ENCODE results near the gene CCNY. TPM values are rescaled to one million over a fixed set of nuclear protein-coding genes. Genes with fewer than 3 reads are reported as not detected.

Gene CCNY
- total RNA-seq, 1 donor from 2014 or later: 85.9 TPM

DNA sequence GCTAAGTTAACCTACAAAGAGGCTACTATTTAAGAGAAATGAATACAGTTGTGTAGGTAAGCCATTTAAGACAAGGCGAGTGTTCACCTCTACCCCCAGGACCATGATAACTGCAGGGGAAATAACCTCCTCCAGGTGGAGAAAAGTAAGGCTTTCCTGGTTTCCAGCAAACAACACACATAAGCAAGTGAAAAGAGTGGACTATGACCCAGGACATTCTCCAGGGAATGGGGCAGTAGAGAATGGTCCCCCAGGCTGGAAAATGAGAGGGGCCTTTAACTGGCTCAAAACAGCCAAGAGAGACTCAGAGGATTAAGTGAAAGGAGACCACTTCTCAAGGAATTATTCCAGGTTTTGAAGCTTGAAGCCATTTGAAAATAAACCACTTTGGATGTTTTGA, 167.8 kb downstream of the CCNY start:
- Histone ChIP-seq H3K4me2 (ENCODE audit: low read length) (no peak overlapping the region), H2AFZ (ENCODE audit: low read depth, low read length) (no peak overlapping the region), H4K20me1 (ENCODE audit: insufficient read depth, low read length) (peaks cover 79% of the 10 kb centered on the region), H3K9ac (ENCODE audit: low read length) (no peak overlapping the region), H3K4me3 (ENCODE audit: insufficient read depth, low read depth, low read length) (no peak overlapping the region), H3K79me2 (ENCODE audit: insufficient read depth, low read length) (peaks cover 80% of the 10 kb centered on the region), H3K4me1 (ENCODE audit: insufficient read depth, low read length) (no peaks in the 10 kb centered on the region), H3K9me3 (ENCODE audit: insufficient read depth, low read depth, low read length) (no peaks in the 10 kb centered on the region), H3K27ac (ENCODE audit: low read depth, low read length) (no peak overlapping the region), H3K36me3 (ENCODE audit: insufficient read depth, low read length) (peaks cover 11% of the 10 kb centered on the region), H3K27me3 (ENCODE audit: insufficient read depth, low read length) (no peaks in the 10 kb centered on the region)
- DNase-seq (ENCODE audit: low read depth) (no peak), FAIRE-seq (no peak)
- TF ChIP-seq, protein P1, sequence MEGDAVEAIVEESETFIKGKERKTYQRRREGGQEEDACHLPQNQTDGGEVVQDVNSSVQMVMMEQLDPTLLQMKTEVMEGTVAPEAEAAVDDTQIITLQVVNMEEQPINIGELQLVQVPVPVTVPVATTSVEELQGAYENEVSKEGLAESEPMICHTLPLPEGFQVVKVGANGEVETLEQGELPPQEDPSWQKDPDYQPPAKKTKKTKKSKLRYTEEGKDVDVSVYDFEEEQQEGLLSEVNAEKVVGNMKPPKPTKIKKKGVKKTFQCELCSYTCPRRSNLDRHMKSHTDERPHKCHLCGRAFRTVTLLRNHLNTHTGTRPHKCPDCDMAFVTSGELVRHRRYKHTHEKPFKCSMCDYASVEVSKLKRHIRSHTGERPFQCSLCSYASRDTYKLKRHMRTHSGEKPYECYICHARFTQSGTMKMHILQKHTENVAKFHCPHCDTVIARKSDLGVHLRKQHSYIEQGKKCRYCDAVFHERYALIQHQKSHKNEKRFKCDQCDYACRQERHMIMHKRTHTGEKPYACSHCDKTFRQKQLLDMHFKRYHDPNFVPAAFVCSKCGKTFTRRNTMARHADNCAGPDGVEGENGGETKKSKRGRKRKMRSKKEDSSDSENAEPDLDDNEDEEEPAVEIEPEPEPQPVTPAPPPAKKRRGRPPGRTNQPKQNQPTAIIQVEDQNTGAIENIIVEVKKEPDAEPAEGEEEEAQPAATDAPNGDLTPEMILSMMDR (IDR thresholded peaks at IDR 0.05; ENCODE audit: insufficient read depth, low read depth, low read length): no peak
- no peak for TF ChIP-seq EZH2 (IDR thresholded peaks at IDR 0.05; ENCODE audit: insufficient read depth, low read length)
- no peak overlapping the region for H3K27ac Mint-ChIP-seq (ENCODE audit: unreplicated experiment)
- no peaks in the 10 kb centered on the region for H3K4me1 Mint-ChIP-seq (ENCODE audit: low read depth, unreplicated experiment)
- no peaks in the 10 kb centered on the region for H3K27me3 Mint-ChIP-seq (ENCODE audit: low read depth, unreplicated experiment)
- peaks cover 3% of the 10 kb centered on the region for H3K9me3 Mint-ChIP-seq (ENCODE audit: unreplicated experiment)
- no peak overlapping the region for H3K4me3 Mint-ChIP-seq (ENCODE audit: unreplicated experiment)
- peaks cover 6% of the 10 kb centered on the region for H3K36me3 Mint-ChIP-seq (ENCODE audit: low read depth, unreplicated experiment)

DNA sequence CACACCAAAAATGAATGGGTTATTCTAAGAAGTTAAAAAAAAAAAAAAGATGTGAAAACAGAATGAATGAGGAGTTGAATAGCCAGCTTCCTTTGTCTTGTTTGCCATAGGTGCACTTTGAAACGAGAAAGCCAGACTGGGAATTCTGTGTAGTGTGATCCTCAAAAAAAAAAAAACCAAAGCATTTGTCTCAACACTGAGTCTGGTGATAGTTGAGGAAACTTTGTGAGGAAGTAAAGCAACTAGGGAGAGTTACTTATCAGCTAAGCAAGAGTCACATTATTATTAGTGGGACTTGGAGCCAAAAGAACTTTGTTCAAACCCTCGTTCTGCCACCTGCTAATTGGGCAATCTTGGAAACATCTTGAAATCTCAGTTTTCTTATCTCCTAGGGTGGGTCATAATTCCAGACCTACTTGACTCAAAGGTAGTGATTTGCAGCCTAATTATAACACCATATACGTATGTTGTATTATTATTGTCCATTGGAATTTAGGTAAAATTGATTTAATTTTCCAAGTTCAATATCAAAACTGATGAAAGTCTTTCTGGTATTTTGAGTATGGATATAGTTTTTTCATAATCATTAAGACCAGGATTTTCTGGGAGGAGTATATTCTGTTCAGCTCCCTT, 169.0 kb downstream of the CCNY start:
- Histone ChIP-seq H3K4me1 (ENCODE audit: insufficient read depth, low read length) (no peaks in the 10 kb centered on the region), H3K27me3 (ENCODE audit: insufficient read depth, low read length) (no peaks in the 10 kb centered on the region), H2AFZ (ENCODE audit: low read depth, low read length) (no peak overlapping the region), H4K20me1 (ENCODE audit: insufficient read depth, low read length) (peaks cover 74% of the 10 kb centered on the region), H3K4me2 (ENCODE audit: low read length) (no peak overlapping the region), H3K4me3 (ENCODE audit: insufficient read depth, low read depth, low read length) (no peak overlapping the region), H3K9ac (ENCODE audit: low read length) (no peak overlapping the region), H3K9me3 (ENCODE audit: insufficient read depth, low read depth, low read length) (no peaks in the 10 kb centered on the region), H3K79me2 (ENCODE audit: insufficient read depth, low read length) (peaks cover 71% of the 10 kb centered on the region), H3K36me3 (ENCODE audit: insufficient read depth, low read length) (peaks cover 11% of the 10 kb centered on the region), H3K27ac (ENCODE audit: low read depth, low read length) (no peak overlapping the region)
- H3K36me3 Mint-ChIP-seq (ENCODE audit: low read depth, unreplicated experiment): peaks cover 6% of the 10 kb centered on the region
- DNase-seq (ENCODE audit: low read depth) (no peak), FAIRE-seq (peak; percentile 17)
- TF ChIP-seq EZH2 (IDR thresholded peaks at IDR 0.05; ENCODE audit: insufficient read depth, low read length): no peak
- no peak overlapping the region for H3K4me3 Mint-ChIP-seq (ENCODE audit: unreplicated experiment)
- H3K27ac Mint-ChIP-seq (ENCODE audit: unreplicated experiment): no peak overlapping the region
- no peaks in the 10 kb centered on the region for H3K4me1 Mint-ChIP-seq (ENCODE audit: low read depth, unreplicated experiment)
- H3K27me3 Mint-ChIP-seq (ENCODE audit: low read depth, unreplicated experiment): no peaks in the 10 kb centered on the region
- H3K9me3 Mint-ChIP-seq (ENCODE audit: unreplicated experiment): peaks cover 3% of the 10 kb centered on the region

DNA sequence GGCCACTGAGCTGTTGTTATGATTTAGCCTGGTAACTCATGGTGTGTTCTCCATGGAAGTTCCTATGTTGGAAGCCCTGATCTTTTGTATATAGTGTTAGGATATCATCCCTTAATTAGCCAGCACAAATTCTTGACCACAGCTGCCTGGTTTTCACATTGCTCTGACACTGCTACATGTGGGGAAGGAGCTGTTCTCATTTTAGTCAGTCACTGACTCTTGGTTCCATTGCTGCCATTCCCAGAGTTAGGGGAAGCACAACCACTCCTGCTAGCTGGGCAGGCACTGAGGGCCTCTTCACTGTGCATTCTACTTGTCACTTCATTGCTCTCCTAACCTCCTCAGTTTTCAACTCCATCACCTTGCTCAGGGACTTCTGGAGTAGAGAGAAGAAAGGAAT, 170.4 kb downstream of the CCNY start:
- Mint-ChIP-seq H3K27ac (ENCODE audit: unreplicated experiment) (no peak overlapping the region), H3K4me1 (ENCODE audit: low read depth, unreplicated experiment) (no peaks in the 10 kb centered on the region), H3K36me3 (ENCODE audit: low read depth, unreplicated experiment) (peaks cover 14% of the 10 kb centered on the region), H3K9me3 (ENCODE audit: unreplicated experiment) (peaks cover 3% of the 10 kb centered on the region), H3K4me3 (ENCODE audit: unreplicated experiment) (no peak overlapping the region), H3K27me3 (ENCODE audit: low read depth, unreplicated experiment) (no peaks in the 10 kb centered on the region)
- no peaks in the 10 kb centered on the region for H3K27me3 ChIP-seq (ENCODE audit: insufficient read depth, low read length)
- no peaks in the 10 kb centered on the region for H3K9me3 ChIP-seq (ENCODE audit: insufficient read depth, low read depth, low read length)
- no peak for FAIRE-seq
- H3K79me2 ChIP-seq (ENCODE audit: insufficient read depth, low read length): peaks cover 68% of the 10 kb centered on the region
- no peak overlapping the region for H3K4me3 ChIP-seq (ENCODE audit: insufficient read depth, low read depth, low read length)
- H2AFZ ChIP-seq (ENCODE audit: low read depth, low read length): no peak overlapping the region
- TF ChIP-seq, protein P1 (IDR thresholded peaks at IDR 0.05; ENCODE audit: insufficient read depth, low read depth, low read length): no peak
- TF ChIP-seq EZH2 (IDR thresholded peaks at IDR 0.05; ENCODE audit: insufficient read depth, low read length): no peak
- no peak overlapping the region for H3K27ac ChIP-seq (ENCODE audit: low read depth, low read length)
- no peak for DNase-seq (ENCODE audit: low read depth)
- H3K4me2 ChIP-seq (ENCODE audit: low read length): no peak overlapping the region
- peaks cover 6% of the 10 kb centered on the region for H3K36me3 ChIP-seq (ENCODE audit: insufficient read depth, low read length)
- H4K20me1 ChIP-seq (ENCODE audit: insufficient read depth, low read length): peaks cover 74% of the 10 kb centered on the region
- no peaks in the 10 kb centered on the region for H3K4me1 ChIP-seq (ENCODE audit: insufficient read depth, low read length)
- no peak overlapping the region for H3K9ac ChIP-seq (ENCODE audit: low read length)

All from astrocyte (in vitro differentiated cells and primary cell).